ENCODE measurements around the gene RHOH. TPM values are rescaled to one million over a fixed set of nuclear protein-coding genes. Genes with fewer than 3 reads are reported as not detected.

Gene RHOH
- total RNA-seq, 2 experiments from 2014 or later: 38.2 to 83.2 TPM

GRCh38 chr4:40205259-40206198 lies 8.7 kb downstream of the RHOH start:
- peaks cover 100% of the 10 kb centered on the region for H3K79me2 ChIP-seq (ENCODE audit: insufficient read depth, low read depth, low read length)
- ChIA-PET CTCF (ENCODE audit: unreplicated experiment) (no interaction called here), POLR2A (interaction anchor here (0.6 to 12.1 kb wide), 8 partner anchors 13 to 984 kb away, joined by 3 to 212 read pairs (median 4); partner anchors contain the start of gene RHOH)
- peaks cover 9% of the 10 kb centered on the region; the same call in 1 of the 2 replicates for H4K20me1 ChIP-seq (ENCODE audit: insufficient read depth, low read length)
- H3K27ac ChIP-seq (ENCODE audit: low read depth, low read length, poor library complexity, severe bottlenecking): peak overlapping the region; percentile 93
- TF ChIP-seq CTCF (conservative IDR thresholded peaks at IDR 0.05; ENCODE audit: low read length): no peak
- no peak for TF ChIP-seq EZH2phosphoT487 (IDR thresholded peaks at IDR 0.05; ENCODE audit: borderline replicate concordance, low read depth, low read length)
- peak overlapping the region; percentile 84 for H3K4me2 ChIP-seq (ENCODE audit: low read length)
- TSS peak; percentile 12 for BruUV-seq (replicated peaks)
- no peaks in the 10 kb centered on the region for H3K9me2 ChIP-seq (ENCODE audit: insufficient read depth, low read length)
- peaks cover 54% of the 10 kb centered on the region for H3K36me3 ChIP-seq (ENCODE audit: insufficient read depth, low read length)
- no peaks in the 10 kb centered on the region for H3K9me3 ChIP-seq (ENCODE audit: low read length)
- peak overlapping the region; percentile 79 for H3K4me3 ChIP-seq (ENCODE audit: low read depth, low read length, poor library complexity, severe bottlenecking)
- DNase-seq (ENCODE audit: low spot score): peak; percentile 88
- H3K4me1 ChIP-seq (ENCODE audit: insufficient read depth, low read length, poor library complexity, severe bottlenecking): peaks cover 90% of the 10 kb centered on the region
- H2AFZ ChIP-seq (ENCODE audit: low read length): no peak overlapping the region
- intact Hi-C loops (cut with micrococcal nuclease; ENCODE audit: unreplicated experiment): loop anchor here (1.0 to 5.0 kb wide), 3 partner anchors 55 to 748 kb away; partner anchors contain the start of genes LIAS and RPL9

GRCh38 chr4:40206426-40206825 lies 9.6 kb downstream of the RHOH start:
- Histone ChIP-seq H3K9me2 (ENCODE audit: insufficient read depth, low read length) (no peaks in the 10 kb centered on the region), H3K36me3 (ENCODE audit: insufficient read depth, low read length) (peaks cover 52% of the 10 kb centered on the region), H3K4me1 (ENCODE audit: insufficient read depth, low read length, poor library complexity, severe bottlenecking) (peaks cover 97% of the 10 kb centered on the region), H4K20me1 (ENCODE audit: insufficient read depth, low read length) (peaks cover 1% of the 10 kb centered on the region; the same call in 1 of the 2 replicates), H3K27ac (ENCODE audit: low read depth, low read length, poor library complexity, severe bottlenecking) (peak overlapping the region; percentile 93), H3K4me3 (ENCODE audit: low read depth, low read length, poor library complexity, severe bottlenecking) (peak overlapping the region; percentile 79), H2AFZ (ENCODE audit: low read length) (no peak overlapping the region), H3K79me2 (ENCODE audit: insufficient read depth, low read depth, low read length) (peaks cover 100% of the 10 kb centered on the region), H3K9me3 (ENCODE audit: low read length) (no peaks in the 10 kb centered on the region), H3K4me2 (ENCODE audit: low read length) (peak overlapping the region; percentile 84)
- DNase-seq (ENCODE audit: low spot score): no peak
- POLR2A ChIA-PET: interaction anchor here (0.6 to 12.1 kb wide), 2 partner anchors 14 to 76 kb away, joined by 6 to 212 read pairs; partner anchors contain the start of gene RHOH
- CTCF ChIA-PET (ENCODE audit: unreplicated experiment): interaction anchor here (1.3 kb wide), 1 partner anchor 110 kb away, joined by 3 read pairs; no protein-coding TSS in a partner anchor
- BruUV-seq (replicated peaks): no TSS peak
- intact Hi-C loops (cut with micrococcal nuclease; ENCODE audit: unreplicated experiment): loop anchor here (5.0 kb wide), 1 partner anchor 749 kb away; the partner anchor contains the start of genes LIAS and RPL9
- TF ChIP-seq EZH2phosphoT487 (IDR thresholded peaks at IDR 0.05; ENCODE audit: borderline replicate concordance, low read depth, low read length) (no peak), CTCF (conservative IDR thresholded peaks at IDR 0.05; ENCODE audit: low read length) (no peak)

Measured in OCI-LY7 (cell line).